Uterus (tissue), 2 donors: ENCODE measurements around the gene CDYL.

Experiments used
- POLR2A ChIP-seq, 2 donors: fragments of 450-650 bp; IDR thresholded peaks; one replicate each; pipeline ENCODE4 v1.6.1; 2016; ENCODE audit warnings: antibody characterized with exemption in 2 of 2, mild to moderate bottlenecking in 1 of 2, moderate library complexity in 1 of 2
- TF ChIP-seq, protein P1 (sequence below), 4 experiments: fragments of 200-600 bp in 2 of 4; fragments of 450-650 bp in 2 of 4; sonication (generic) in 2 of 4; IDR thresholded peaks; one replicate each; pipeline ENCODE4 v1.5.1; 2016 to 2019; ENCODE audit warnings: antibody characterized with exemption in 4 of 4, mild to moderate bottlenecking in 2 of 4, moderate library complexity in 1 of 4

DNA sequence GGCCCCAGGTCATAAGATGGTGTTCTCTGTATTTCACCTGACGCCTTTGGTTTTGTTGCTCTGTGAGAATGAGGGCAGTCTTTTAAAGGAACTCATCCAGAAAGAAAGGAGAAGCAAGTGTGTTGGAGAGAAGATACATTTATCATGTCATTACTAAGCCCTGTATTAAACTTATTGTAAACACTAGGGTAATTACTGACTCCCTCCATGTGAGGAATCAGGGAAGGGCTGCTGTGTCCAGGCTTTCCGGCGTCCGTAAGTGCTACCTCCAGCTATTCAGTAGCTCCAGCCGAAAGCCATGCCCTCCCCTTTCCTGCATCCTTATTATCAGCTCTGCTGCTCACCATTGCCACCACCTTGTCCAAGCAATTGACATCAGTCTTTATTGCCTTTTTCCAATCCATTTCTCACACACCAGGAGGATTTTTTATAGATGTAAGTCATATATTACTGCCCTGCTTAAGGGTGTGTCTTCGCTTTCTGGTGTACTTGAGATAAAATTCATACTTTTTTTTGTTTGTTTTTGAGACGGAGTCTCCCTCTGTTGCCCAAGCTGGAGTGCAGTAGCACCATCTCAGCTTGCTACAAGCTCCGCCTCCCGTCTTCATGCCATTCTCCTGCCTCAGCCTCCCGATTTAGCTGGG lies 133.0 kb downstream of the CDYL start:
- TF ChIP-seq POLR2A (IDR thresholded peaks at IDR 0.05): no peak
- TF ChIP-seq, protein P1, sequence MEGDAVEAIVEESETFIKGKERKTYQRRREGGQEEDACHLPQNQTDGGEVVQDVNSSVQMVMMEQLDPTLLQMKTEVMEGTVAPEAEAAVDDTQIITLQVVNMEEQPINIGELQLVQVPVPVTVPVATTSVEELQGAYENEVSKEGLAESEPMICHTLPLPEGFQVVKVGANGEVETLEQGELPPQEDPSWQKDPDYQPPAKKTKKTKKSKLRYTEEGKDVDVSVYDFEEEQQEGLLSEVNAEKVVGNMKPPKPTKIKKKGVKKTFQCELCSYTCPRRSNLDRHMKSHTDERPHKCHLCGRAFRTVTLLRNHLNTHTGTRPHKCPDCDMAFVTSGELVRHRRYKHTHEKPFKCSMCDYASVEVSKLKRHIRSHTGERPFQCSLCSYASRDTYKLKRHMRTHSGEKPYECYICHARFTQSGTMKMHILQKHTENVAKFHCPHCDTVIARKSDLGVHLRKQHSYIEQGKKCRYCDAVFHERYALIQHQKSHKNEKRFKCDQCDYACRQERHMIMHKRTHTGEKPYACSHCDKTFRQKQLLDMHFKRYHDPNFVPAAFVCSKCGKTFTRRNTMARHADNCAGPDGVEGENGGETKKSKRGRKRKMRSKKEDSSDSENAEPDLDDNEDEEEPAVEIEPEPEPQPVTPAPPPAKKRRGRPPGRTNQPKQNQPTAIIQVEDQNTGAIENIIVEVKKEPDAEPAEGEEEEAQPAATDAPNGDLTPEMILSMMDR (IDR thresholded peaks at IDR 0.05): no peak
